K562 (cell line): ENCODE results near the gene PLEKHA6.

Source experiments
- E2F3 ChIP-seq: fragments of 250-450 bp; sonication (Bioruptor Pico); IDR thresholded peaks from 2 replicates; pipeline ENCODE4 v1.4.0; 2020; ENCODE audit warnings: mild to moderate bottlenecking
- EZH2 ChIP-seq: IDR thresholded peaks from 2 replicates; pipeline ENCODE4 v1.6.1; 2012; ENCODE audit warnings: low read depth, mild to moderate bottlenecking, inconsistent platforms, low read length, borderline replicate concordance
- FOXA3 ChIP-seq, 2 experiments: fragments of 450-650 bp in 1 of 2; sonication (generic) in 1 of 2; formaldehyde crosslinking; IDR thresholded peaks in 1 of 2; conservative IDR thresholded peaks in 1 of 2; 2 replicates each; pipeline versions ENCODE4 v1.4.0 to v1.8.0; 2020 to 2022; ENCODE audit warnings: mild to moderate bottlenecking in 2 of 2, missing genetic modification reagents in 1 of 2
- IFI16 ChIP-seq: fragments of 250-450 bp; sonication (Bioruptor Pico); IDR thresholded peaks from 2 replicates; pipeline ENCODE4 v2.1.2; 2022; ENCODE audit warnings: mild to moderate bottlenecking, inconsistent platforms
- MTA1 ChIP-seq: fragments of 450-650 bp; IDR thresholded peaks from 2 replicates; pipeline ENCODE4 v1.6.1; 2017; ENCODE audit warnings: borderline replicate concordance
- NONO ChIP-seq, 2 experiments: fragments of 200-400 bp in 1 of 2; fragments of 450-650 bp in 1 of 2; formaldehyde crosslinking in 1 of 2; IDR thresholded peaks; 2 replicates each; pipeline ENCODE4 v1.6.1; 2017; ENCODE audit warnings: low read depth in 2 of 2, mild to moderate bottlenecking in 2 of 2, moderate library complexity in 2 of 2, low read length in 1 of 2
- PCBP2 ChIP-seq: fragments of 200-400 bp; formaldehyde crosslinking; IDR thresholded peaks from 2 replicates; pipeline ENCODE4 v1.6.1; 2018; ENCODE audit warnings: low read length, low read depth, mild to moderate bottlenecking, moderate library complexity; ENCODE audit not compliant: poor library complexity, severe bottlenecking
- SIN3A ChIP-seq, 2 experiments: fragments of 150-350 bp in 1 of 2; IDR thresholded peaks; 2 replicates each; pipeline ENCODE4 v1.6.1; 2011 to 2016; ENCODE audit warnings: borderline replicate concordance in 2 of 2, low read depth in 2 of 2, low read length in 2 of 2, mild to moderate bottlenecking in 2 of 2, moderate library complexity in 2 of 2; ENCODE audit not compliant: control insufficient read depth in 1 of 2
- SMARCC2 ChIP-seq: fragments of 450-650 bp; IDR thresholded peaks from 2 replicates; pipeline ENCODE4 v1.6.1; 2017; ENCODE audit warnings: antibody characterized with exemption, moderate library complexity, mild to moderate bottlenecking, low read depth
- TCF7L2 ChIP-seq: fragments of 150-350 bp; IDR thresholded peaks from 2 replicates; pipeline ENCODE4 v1.6.1; 2016; ENCODE audit warnings: low read depth, mild to moderate bottlenecking, low read length, moderate library complexity
- TF ChIP-seq, protein P1 (sequence below), 3 experiments: IDR thresholded peaks in 2 of 3; conservative IDR thresholded peaks in 1 of 3; 2 replicates each; pipeline ENCODE4 v1.5.1; 2011 to 2012; ENCODE audit warnings: low read length in 3 of 3, mild to moderate bottlenecking in 3 of 3, control low read depth in 2 of 3, improper control_type of control experiment in 1 of 3, inconsistent platforms in 1 of 3, low read depth in 1 of 3, mixed read lengths in 1 of 3, moderate library complexity in 1 of 3; ENCODE audit not compliant: insufficient read depth in 2 of 3

DNA sequence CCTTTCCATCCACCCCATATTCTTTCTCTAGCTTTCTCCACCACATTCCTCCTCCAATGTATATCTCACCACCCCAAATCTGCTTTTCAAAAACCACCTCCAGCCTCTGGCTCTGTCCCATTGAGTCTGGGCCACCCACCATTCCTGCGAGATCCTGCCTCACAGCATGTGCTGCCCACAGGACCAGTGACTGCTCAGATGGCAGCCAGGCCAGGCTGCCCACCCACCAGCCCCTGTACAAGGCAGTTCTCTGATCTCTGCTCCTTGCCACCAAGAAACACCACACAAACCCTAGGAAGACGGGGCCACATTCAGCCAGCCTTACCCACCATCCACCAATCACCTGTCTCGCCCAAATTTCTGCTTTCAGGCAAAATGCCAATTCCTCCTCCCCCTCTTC, 53.7 kb downstream of the PLEKHA6 start:
- TF ChIP-seq NONO (IDR thresholded peaks at IDR 0.05; ENCODE audit: low read depth in 2 of 2, low read length in 1 of 2) (no peak), PCBP2 (no peak), E2F3 (CRISPR knock-in tag) (no peak), SIN3A (IDR thresholded peaks at IDR 0.05; ENCODE audit: borderline replicate concordance in 2 of 2, control insufficient read depth in 1 of 2, low read depth in 2 of 2, low read length in 2 of 2) (no peak), MTA1 (no peak), SMARCC2 (no peak), EZH2 (no peak), FOXA3 (CRISPR knock-in tag; conservative IDR thresholded peaks at IDR 0.05 in 1 of 2, IDR thresholded peaks at IDR 0.05 in 1 of 2) (no peak), TCF7L2 (no peak), IFI16 (CRISPR knock-in tag) (no peak)
- TF ChIP-seq, protein P1, sequence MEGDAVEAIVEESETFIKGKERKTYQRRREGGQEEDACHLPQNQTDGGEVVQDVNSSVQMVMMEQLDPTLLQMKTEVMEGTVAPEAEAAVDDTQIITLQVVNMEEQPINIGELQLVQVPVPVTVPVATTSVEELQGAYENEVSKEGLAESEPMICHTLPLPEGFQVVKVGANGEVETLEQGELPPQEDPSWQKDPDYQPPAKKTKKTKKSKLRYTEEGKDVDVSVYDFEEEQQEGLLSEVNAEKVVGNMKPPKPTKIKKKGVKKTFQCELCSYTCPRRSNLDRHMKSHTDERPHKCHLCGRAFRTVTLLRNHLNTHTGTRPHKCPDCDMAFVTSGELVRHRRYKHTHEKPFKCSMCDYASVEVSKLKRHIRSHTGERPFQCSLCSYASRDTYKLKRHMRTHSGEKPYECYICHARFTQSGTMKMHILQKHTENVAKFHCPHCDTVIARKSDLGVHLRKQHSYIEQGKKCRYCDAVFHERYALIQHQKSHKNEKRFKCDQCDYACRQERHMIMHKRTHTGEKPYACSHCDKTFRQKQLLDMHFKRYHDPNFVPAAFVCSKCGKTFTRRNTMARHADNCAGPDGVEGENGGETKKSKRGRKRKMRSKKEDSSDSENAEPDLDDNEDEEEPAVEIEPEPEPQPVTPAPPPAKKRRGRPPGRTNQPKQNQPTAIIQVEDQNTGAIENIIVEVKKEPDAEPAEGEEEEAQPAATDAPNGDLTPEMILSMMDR (IDR thresholded peaks at IDR 0.05 in 2 of 3, conservative IDR thresholded peaks at IDR 0.05 in 1 of 3; ENCODE audit: insufficient read depth in 2 of 3, low read depth in 1 of 3, low read length in 3 of 3): no peak
